Middle frontal gyrus (tissue), 1 donor: ENCODE measurements around the gene UBAC1.

Source experiments
- DNase-seq: peaks from one replicate; pipeline ENCODE4 v3.0.0-alpha.2; 2015; ENCODE audit warnings: low spot score; ENCODE audit errors: extremely low spot score

UBAC1 gene

GRCh38 chr9:135961277-135961715, at the start of gene UBAC1:
UBAC1 (minus strand) TSS chr9:135961373; CDS start chr9:135961162, 211 bp downstream.
- peak; percentile 94 for DNase-seq

- DNase-seq: no peak
These were observed 49.6 kb upstream of the UBAC1 start for GRCh38 chr9:136010615-136011361.

DNA sequence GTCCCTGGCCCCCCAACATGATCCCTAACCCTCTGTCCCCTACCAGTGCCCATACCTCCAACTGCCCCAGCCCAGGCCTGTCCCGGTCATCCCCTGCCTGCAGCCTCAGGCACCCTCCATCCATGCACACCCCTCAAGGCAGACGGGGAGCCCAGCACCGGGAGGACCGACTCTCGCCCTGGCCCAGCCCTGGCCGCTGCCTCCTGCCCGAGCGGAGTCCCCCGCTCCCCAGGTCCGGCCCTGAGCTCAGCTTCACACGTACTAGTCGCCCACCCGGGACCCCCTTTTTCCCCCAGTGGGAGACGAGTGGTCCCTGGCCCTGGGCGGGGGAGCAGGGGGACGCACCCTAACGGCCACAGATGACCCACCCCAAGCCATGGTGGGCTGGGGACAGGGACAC, 49.0 kb upstream of the UBAC1 start:
- DNase-seq: no peak

GRCh38 chr9:136009516-136009915, 48.3 kb upstream of the UBAC1 start:
- no peak for DNase-seq

GRCh38 chr9:136008693-136008997, 47.5 kb upstream of the UBAC1 start:
- DNase-seq: no peak

- DNase-seq: no peak
These were observed 46.9 kb upstream of the UBAC1 start for GRCh38 chr9:136007934-136008692.

- no peak for DNase-seq
These were observed 46.2 kb upstream of the UBAC1 start for GRCh38 chr9:136007276-136007933.

GRCh38 chr9:136006169-136006568, 45.0 kb upstream of the UBAC1 start:
- no peak for DNase-seq

DNA sequence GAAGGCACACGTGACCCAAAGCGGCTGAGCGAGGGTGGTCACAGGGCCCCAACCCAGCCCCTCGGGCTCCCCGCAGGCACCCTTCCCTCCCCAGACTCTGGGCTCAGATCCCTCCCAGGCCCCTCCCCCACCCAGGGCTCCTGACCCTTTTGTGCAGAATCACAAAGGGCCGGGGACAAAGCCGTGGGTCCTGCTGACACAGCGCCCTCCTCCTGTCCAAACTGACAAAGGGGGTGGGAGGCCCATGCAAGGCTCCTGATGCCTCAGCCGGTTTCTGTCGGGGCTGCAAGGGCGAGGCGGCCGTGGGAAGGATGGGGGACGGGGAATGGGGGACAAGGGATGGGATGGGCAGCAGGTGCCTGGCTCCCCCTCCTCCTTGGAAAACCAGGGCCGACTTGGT, 43.5 kb upstream of the UBAC1 start:
- no peak for DNase-seq

GRCh38 chr9:136004219-136004618, 43.0 kb upstream of the UBAC1 start:
- no peak for DNase-seq

DNA sequence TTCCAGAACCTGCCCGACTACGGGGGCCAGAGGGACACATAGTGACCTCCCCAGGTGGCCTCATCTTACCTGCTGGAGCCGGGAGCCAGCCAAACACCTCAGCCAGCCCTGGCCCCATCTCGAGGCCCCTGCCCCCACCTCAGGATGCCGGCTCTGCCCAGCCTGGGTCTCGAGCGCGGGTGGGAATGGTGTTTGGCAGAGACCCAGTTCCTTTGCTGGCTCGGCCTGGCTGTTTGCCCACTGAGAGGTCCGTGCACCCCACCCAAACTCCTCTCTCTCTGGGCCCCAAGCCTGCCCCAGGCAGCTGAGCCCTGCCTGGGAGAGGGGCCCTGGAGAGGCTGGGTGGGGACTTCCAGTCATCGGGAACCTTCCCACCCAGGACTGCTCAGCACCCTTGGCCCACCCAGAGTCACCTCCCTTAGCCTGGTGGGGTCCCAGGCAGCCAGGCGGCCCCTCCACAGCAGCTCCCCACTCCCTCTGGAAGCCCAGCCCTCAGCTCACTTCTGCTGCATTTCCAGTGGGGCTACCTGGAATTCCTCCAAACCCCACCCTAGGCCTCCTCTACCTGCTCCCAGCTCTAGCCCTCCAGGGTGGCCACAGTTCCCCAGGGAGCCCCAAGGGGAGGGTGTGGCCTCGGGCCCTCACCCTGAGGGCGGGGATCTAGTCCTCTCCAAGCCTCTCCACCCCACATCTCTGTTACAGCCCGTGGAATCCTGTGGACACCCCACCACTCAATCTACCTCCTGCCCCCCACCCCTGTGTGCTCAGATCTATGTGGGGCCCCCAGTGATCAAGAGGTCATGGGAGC, 42.4 kb upstream of the UBAC1 start:
- no peak for DNase-seq

- DNase-seq: no peak
These were observed 41.7 kb upstream of the UBAC1 start for GRCh38 chr9:136002881-136003280.

DNA sequence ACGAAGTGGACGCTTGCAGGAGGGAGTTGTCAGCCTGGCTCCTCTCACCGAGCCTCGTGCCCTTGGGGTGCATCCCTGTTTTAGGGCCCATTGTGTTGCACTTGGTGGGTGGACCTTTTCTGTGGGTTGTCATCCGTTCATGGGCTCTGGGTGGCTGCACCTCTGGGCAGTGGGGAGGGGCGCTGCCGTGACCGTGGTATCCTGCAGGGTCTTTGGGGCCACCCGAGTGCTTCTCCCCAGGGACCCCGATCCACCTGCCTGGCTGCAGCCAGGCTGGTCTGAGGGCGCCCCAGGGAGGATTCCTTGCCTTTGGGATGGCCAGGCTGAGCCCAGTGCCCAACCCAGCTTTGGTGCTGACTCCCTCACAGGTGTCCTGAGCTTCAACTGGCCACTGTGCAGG, 41.0 kb upstream of the UBAC1 start:
- no peak for DNase-seq

GRCh38 chr9:136001231-136001630, 40.1 kb upstream of the UBAC1 start:
- DNase-seq: no peak

DNA sequence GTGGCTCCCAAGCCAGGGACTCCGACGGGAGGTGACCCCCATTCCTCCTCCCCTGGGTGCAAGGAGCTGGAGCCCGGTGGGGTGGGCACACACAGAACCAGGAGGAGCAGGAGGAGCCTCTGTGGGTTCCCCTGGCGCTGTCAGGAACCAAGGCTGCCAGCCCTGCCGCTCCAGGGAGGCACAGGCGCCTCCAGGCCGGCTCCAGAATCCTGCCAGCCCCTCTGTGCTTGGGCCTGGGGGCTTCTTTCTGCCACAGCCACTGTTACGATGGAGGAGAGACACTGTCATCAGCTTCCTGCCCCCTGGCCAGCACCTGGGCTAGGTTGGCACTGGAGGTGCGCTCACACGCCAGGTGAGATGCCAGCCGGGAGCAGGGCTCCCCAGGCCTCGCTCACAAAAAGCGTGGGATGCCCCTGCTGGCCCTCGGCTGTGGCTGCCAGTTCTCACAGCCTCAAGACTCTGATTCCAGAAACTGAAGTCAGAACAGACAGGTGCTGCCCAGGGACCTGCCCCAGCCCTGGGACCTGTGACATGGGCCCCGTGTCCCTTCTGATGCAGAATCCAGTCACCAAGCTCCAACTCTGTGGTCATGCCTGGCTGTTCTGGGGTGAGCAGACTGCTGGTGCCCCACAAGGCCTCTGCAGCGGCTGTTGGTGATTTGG, 37.4 kb upstream of the UBAC1 start:
- no peak for DNase-seq

DNA sequence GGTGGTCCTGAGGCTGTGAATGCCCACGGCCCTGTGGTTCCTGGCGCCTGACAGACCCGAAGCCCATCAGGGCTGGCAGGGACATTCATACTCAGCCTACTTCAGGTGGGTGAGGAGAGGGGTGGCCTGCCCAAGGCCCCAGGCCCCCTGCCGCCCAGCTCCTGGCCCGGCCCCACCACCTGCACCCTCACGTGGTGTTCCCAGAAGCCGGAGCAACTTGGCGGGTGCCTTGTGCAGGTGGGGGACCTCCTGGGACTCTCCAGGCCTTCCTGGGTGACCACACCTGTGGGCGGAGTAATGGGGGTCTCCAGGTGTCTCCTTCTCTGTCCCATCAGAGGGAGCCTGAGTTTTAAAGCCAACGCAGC, 36.8 kb upstream of the UBAC1 start:
- no peak for DNase-seq

DNA sequence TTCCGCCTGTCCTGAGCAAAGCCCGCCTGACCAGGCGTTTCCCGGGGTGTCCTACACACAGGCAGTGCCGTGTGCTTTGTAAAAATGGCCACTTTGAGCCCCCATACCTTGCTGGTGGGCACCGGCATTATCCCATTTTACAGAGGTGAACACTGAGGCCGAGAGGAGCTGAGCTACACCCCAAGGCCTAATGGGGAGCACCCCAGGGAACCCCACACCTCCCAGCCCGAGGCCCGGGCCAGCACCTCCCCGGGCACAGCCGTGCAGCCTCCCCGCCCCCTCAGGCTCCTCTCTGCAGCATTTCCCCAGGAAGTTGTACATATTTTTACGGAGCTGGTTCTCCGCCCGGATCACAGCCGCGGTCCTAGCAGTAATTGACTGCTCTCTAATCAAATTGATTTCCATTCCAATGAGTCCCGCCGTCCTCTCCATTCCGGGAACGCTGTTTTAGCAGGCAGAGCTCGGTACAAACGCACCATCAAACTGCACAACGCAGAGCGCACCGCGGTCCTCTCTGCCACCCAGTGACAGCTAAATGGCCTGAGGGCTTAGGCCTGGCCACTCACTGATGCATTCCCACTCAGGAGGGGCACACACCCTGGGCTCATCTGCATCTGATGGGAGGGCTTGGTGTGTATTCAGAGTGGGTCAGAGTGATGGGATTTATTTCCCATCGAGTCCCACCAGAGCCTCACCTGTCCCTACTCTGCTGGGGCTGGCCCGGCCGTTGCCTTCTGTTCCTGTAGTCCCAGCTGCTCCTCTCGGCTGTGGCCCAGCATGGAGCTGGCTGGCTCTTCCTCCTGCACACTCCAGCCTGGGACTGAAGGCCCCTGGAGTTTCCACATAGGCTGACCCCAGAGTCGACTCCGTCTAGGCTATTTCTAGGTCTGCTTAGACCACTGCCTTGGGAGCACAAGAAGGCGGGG, 36.2 kb upstream of the UBAC1 start:
- DNase-seq: no peak

- no peak for DNase-seq
These were observed 34.6 kb upstream of the UBAC1 start for GRCh38 chr9:135995816-135996215.

- no peak for DNase-seq
These were observed 33.5 kb upstream of the UBAC1 start for GRCh38 chr9:135994501-135995192.
